CD4-positive, CD25-positive, alpha-beta regulatory T cell (primary cell): ENCODE measurements around the gene SLC9A9. TPM values are rescaled to one million over a fixed set of nuclear protein-coding genes. Genes with fewer than 3 reads are reported as not detected.

Source experiments
- ATAC-seq, 2 donors: fragments of 150-1000 bp; cut with Tn5 transposase; one replicate each; pipeline ENCODE4 v1.10.0; 2021; ENCODE audit warnings: low read depth in 2 of 2, moderate number of reproducible peaks in 2 of 2, moderate library complexity in 1 of 2
- DNase-seq, 3 donors: peaks; one replicate each; pipeline versions ENCODE4 v3.0.0 to v3.0.0-alpha.2; 2012 to 2022; ENCODE audit warnings: mixed read lengths in 1 of 3
- H3K27ac ChIP-seq: one replicate; pipeline ENCODE4 v1.7.0; 2013; ENCODE audit warnings: mild to moderate bottlenecking, low read length; ENCODE audit not compliant: insufficient read depth, poor library complexity, severe bottlenecking
- H3K27me3 ChIP-seq: one replicate; pipeline ENCODE4 v1.7.0; 2013; ENCODE audit warnings: low read length; ENCODE audit not compliant: control insufficient read depth, insufficient read depth
- H3K36me3 ChIP-seq: one replicate; pipeline ENCODE4 v1.7.0; 2013; ENCODE audit warnings: mild to moderate bottlenecking, low read length, moderate library complexity; ENCODE audit not compliant: control insufficient read depth, insufficient read depth
- H3K4me1 ChIP-seq: 2 replicates; pipeline ENCODE4 v1.7.0; 2013; ENCODE audit warnings: mild to moderate bottlenecking, low read length; ENCODE audit not compliant: insufficient read depth, control insufficient read depth, poor library complexity, severe bottlenecking
- H3K4me3 ChIP-seq: one replicate; pipeline ENCODE4 v1.7.0; 2013; ENCODE audit warnings: low read depth, mild to moderate bottlenecking, low read length, moderate library complexity
- H3K9me3 ChIP-seq, 2 experiments: 1 replicate in 1 of 2; 2 replicates in 1 of 2; pipeline ENCODE4 v1.7.0; 2013; ENCODE audit warnings: low read length in 2 of 2, mild to moderate bottlenecking in 1 of 2, moderate library complexity in 1 of 2; ENCODE audit not compliant: control insufficient read depth in 2 of 2
- H3K27ac Mint-ChIP-seq, 3 donors: one replicate each; pipeline ENCODE4 v1.8.0; 2020 to 2022; ENCODE audit warnings: mild to moderate bottlenecking in 3 of 3, mixed read lengths in 3 of 3, moderate library complexity in 2 of 3
- H3K27me3 Mint-ChIP-seq: one replicate; pipeline ENCODE4 v1.8.0; 2022; ENCODE audit warnings: mild to moderate bottlenecking, mixed read lengths
- H3K36me3 Mint-ChIP-seq: one replicate; pipeline ENCODE4 v1.8.0; 2020; ENCODE audit warnings: mixed read lengths
- H3K4me1 Mint-ChIP-seq, 4 donors: one replicate each; pipeline ENCODE4 v1.8.0; 2020 to 2022; ENCODE audit warnings: mixed read lengths in 4 of 4, mild to moderate bottlenecking in 1 of 4
- H3K4me3 Mint-ChIP-seq, 4 donors: one replicate each; pipeline ENCODE4 v1.8.0; 2020 to 2022; ENCODE audit warnings: mild to moderate bottlenecking in 4 of 4, mixed read lengths in 4 of 4, moderate library complexity in 3 of 4
- H3K9me3 Mint-ChIP-seq, 7 donors: one replicate each; pipeline ENCODE4 v1.8.0; 2020 to 2022; ENCODE audit warnings: mixed read lengths in 7 of 7, mild to moderate bottlenecking in 3 of 7, moderate library complexity in 2 of 7
- polyA plus RNA-seq, 4 donors: library from polyadenylated mRNA; unstranded; fragments of 300-500 nt; fragmentation: Illumina TruSeq; gene quantifications; one replicate each; pipeline ENCODE4 v1.2.3, GENCODE V29; 2021
- total RNA-seq: library from RNA; stranded (reverse); gene quantifications from one replicate; pipeline ENCODE4 v1.2.3, GENCODE V29; 2022

The SLC9A9 gene
- total and polyA plus RNA-seq, 5 donors from 2014 or later, result 31.7 to 49.3 (median 46.4) TPM

GRCh38 chr3:143358155-143358792, 490.0 kb downstream of the SLC9A9 start:
- DNase-seq, result no peak
- no peaks in the 10 kb centered on the region for H3K9me3 Mint-ChIP-seq
- peaks cover 4% of the 10 kb centered on the region for H3K4me1 ChIP-seq
- peaks cover 35% of the 10 kb centered on the region for H3K36me3 Mint-ChIP-seq
- no peak overlapping the region for H3K4me3 Mint-ChIP-seq
- H3K27me3 Mint-ChIP-seq, result no peaks in the 10 kb centered on the region
- no peaks in the 10 kb centered on the region for H3K27me3 ChIP-seq
- no peak overlapping the region for H3K27ac ChIP-seq
- no peak overlapping the region for H3K4me3 ChIP-seq
- H3K4me1 Mint-ChIP-seq, result peaks cover 0 to 20% (median 9%) of the 10 kb centered on the region in 4 donors
- H3K9me3 ChIP-seq, result no peaks in the 10 kb centered on the region
- no peaks in the 10 kb centered on the region for H3K36me3 ChIP-seq
- no peak overlapping the region for H3K27ac Mint-ChIP-seq
- ATAC-seq, result no peak

- Mint-ChIP-seq H3K36me3 (peaks cover 34% of the 10 kb centered on the region), H3K9me3 (no peaks in the 10 kb centered on the region), H3K27ac (no peak overlapping the region), H3K4me1 (peaks cover 0 to 19% (median 5%) of the 10 kb centered on the region in 4 donors), H3K4me3 (no peak overlapping the region), H3K27me3 (no peaks in the 10 kb centered on the region)
- no peaks in the 10 kb centered on the region for H3K36me3 ChIP-seq
- no peaks in the 10 kb centered on the region for H3K27me3 ChIP-seq
- H3K27ac ChIP-seq, result no peak overlapping the region
- no peak overlapping the region for H3K4me3 ChIP-seq
- ATAC-seq, result no peak
- no peak for DNase-seq
- H3K4me1 ChIP-seq, result no peaks in the 10 kb centered on the region
- H3K9me3 ChIP-seq, result no peaks in the 10 kb centered on the region
These were observed 490.6 kb downstream of the SLC9A9 start for GRCh38 chr3:143357700-143358099.

GRCh38 chr3:143356839-143357238, 491.4 kb downstream of the SLC9A9 start:
- Mint-ChIP-seq H3K4me3 (no peak overlapping the region), H3K9me3 (no peaks in the 10 kb centered on the region), H3K36me3 (peaks cover 27% of the 10 kb centered on the region), H3K27ac (no peak overlapping the region), H3K27me3 (no peaks in the 10 kb centered on the region), H3K4me1 (peaks cover 0 to 10% (median 0%) of the 10 kb centered on the region in 4 donors)
- Histone ChIP-seq H3K4me3 (no peak overlapping the region), H3K9me3 (no peaks in the 10 kb centered on the region), H3K4me1 (no peaks in the 10 kb centered on the region), H3K36me3 (no peaks in the 10 kb centered on the region), H3K27ac (no peak overlapping the region), H3K27me3 (no peaks in the 10 kb centered on the region)
- no peak for ATAC-seq
- DNase-seq, result no peak

- no peaks in the 10 kb centered on the region for H3K27me3 ChIP-seq
- Mint-ChIP-seq H3K4me1 (peaks cover 5 to 24% (median 13%) of the 10 kb centered on the region in 4 donors), H3K4me3 (no peak overlapping the region), H3K27me3 (no peaks in the 10 kb centered on the region), H3K27ac (no peak overlapping the region), H3K9me3 (no peaks in the 10 kb centered on the region), H3K36me3 (peaks cover 21% of the 10 kb centered on the region)
- H3K9me3 ChIP-seq, result no peaks in the 10 kb centered on the region
- ATAC-seq (no peak), DNase-seq (no peak)
- peaks cover 7% of the 10 kb centered on the region for H3K4me1 ChIP-seq
- no peak overlapping the region for H3K27ac ChIP-seq
- no peak overlapping the region for H3K4me3 ChIP-seq
- no peaks in the 10 kb centered on the region for H3K36me3 ChIP-seq
These were observed 493.9 kb downstream of the SLC9A9 start for GRCh38 chr3:143354342-143354741.

- Histone ChIP-seq H3K4me3 (no peak overlapping the region), H3K9me3 (no peaks in the 10 kb centered on the region), H3K36me3 (no peaks in the 10 kb centered on the region), H3K27ac (no peak overlapping the region), H3K4me1 (peaks cover 16% of the 10 kb centered on the region), H3K27me3 (no peaks in the 10 kb centered on the region)
- peaks cover 5 to 38% (median 22%) of the 10 kb centered on the region in 4 donors for H3K4me1 Mint-ChIP-seq
- H3K4me3 Mint-ChIP-seq, result no peak overlapping the region
- ATAC-seq, result no peak
- H3K36me3 Mint-ChIP-seq, result peaks cover 13% of the 10 kb centered on the region
- no peak for DNase-seq
- no peaks in the 10 kb centered on the region for H3K27me3 Mint-ChIP-seq
- peak overlapping the region in 1 of 3 donors; percentile 42 for H3K27ac Mint-ChIP-seq
- H3K9me3 Mint-ChIP-seq, result no peaks in the 10 kb centered on the region
These were observed 495.3 kb downstream of the SLC9A9 start for GRCh38 chr3:143352850-143353550.

- Mint-ChIP-seq H3K4me3 (no peak overlapping the region), H3K27me3 (no peaks in the 10 kb centered on the region), H3K9me3 (no peaks in the 10 kb centered on the region), H3K36me3 (peaks cover 8% of the 10 kb centered on the region), H3K4me1 (peaks cover 5 to 42% (median 24%) of the 10 kb centered on the region in 4 donors), H3K27ac (peak overlapping the region in 1 of 3 donors; percentile 39)
- Histone ChIP-seq H3K4me3 (no peak overlapping the region), H3K27me3 (no peaks in the 10 kb centered on the region), H3K27ac (no peak overlapping the region), H3K4me1 (peaks cover 16% of the 10 kb centered on the region), H3K9me3 (no peaks in the 10 kb centered on the region), H3K36me3 (no peaks in the 10 kb centered on the region)
- DNase-seq (no peak), ATAC-seq (no peak)
These were observed 496.2 kb downstream of the SLC9A9 start for GRCh38 chr3:143351895-143352608.

- no peaks in the 10 kb centered on the region for H3K27me3 ChIP-seq
- H3K4me3 ChIP-seq, result no peak overlapping the region
- H3K27ac ChIP-seq, result no peak overlapping the region
- no peaks in the 10 kb centered on the region for H3K9me3 ChIP-seq
- Mint-ChIP-seq H3K27ac (peak overlapping the region in 2 of 3 donors; percentile 18 to 45), H3K4me1 (peaks cover 5 to 42% (median 24%) of the 10 kb centered on the region in 4 donors), H3K36me3 (peaks cover 8% of the 10 kb centered on the region), H3K4me3 (no peak overlapping the region), H3K9me3 (no peaks in the 10 kb centered on the region), H3K27me3 (no peaks in the 10 kb centered on the region)
- DNase-seq, result no peak
- no peak for ATAC-seq
- H3K4me1 ChIP-seq, result peaks cover 16% of the 10 kb centered on the region
- no peaks in the 10 kb centered on the region for H3K36me3 ChIP-seq
These were observed 496.9 kb downstream of the SLC9A9 start for GRCh38 chr3:143351354-143351753.
